ENCODE results near the gene CDH23. TPM values are rescaled to one million over a fixed set of nuclear protein-coding genes. Genes with fewer than 3 reads are reported as not detected.
A peak's percentile ranks its signal among the peaks of the same experiment; 100 is the strongest.

Gene CDH23
- total RNA-seq, 2 donors from 2014 or later: 3.9 to 4.4 TPM

DNA sequence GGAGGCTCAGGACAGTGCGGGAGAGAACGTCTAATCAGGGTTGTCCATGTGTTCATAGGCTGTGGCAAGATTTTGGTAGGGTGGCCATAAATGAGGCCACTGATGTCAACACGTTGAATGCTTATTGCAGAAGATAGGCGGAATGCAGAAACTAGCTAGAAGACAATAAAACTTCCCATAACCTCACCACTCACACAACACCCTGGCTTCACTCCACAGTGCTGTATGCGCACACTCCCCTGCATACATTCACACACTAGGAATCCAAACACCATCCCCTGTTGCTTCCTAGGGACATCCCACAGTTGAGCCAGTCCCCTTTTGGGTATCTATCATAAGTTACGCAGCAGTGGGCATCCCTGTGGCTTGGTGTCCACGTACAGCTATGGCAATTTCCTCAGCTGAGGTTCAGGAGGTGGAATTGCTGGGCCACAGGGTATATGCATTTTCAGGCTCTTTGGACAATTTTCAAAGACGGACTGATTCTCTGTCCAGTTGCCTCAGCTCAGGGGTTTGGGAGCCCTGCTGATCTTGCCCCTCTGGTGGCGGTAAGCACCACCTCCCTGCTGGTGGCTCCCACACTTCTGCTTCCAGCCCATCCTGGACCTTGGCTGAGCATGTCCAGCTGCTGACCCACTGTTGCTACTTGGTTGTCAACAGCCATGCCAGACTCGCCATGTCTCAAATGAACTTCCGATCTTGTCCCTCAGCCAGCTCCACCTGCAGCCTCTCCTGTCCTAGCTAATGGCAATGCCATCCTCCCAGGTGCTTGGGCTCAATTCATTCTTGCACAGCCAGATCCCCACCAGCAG is 36.4 kb downstream of the CDH23 start:
- TF ChIP-seq, protein P1, sequence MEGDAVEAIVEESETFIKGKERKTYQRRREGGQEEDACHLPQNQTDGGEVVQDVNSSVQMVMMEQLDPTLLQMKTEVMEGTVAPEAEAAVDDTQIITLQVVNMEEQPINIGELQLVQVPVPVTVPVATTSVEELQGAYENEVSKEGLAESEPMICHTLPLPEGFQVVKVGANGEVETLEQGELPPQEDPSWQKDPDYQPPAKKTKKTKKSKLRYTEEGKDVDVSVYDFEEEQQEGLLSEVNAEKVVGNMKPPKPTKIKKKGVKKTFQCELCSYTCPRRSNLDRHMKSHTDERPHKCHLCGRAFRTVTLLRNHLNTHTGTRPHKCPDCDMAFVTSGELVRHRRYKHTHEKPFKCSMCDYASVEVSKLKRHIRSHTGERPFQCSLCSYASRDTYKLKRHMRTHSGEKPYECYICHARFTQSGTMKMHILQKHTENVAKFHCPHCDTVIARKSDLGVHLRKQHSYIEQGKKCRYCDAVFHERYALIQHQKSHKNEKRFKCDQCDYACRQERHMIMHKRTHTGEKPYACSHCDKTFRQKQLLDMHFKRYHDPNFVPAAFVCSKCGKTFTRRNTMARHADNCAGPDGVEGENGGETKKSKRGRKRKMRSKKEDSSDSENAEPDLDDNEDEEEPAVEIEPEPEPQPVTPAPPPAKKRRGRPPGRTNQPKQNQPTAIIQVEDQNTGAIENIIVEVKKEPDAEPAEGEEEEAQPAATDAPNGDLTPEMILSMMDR (IDR thresholded peaks at IDR 0.05): no peak
- no peaks in the 10 kb centered on the region for H3K36me3 ChIP-seq
- DNase-seq (ENCODE audit: low spot score): no peak
- no peak overlapping the region for H3K27ac ChIP-seq
- H3K4me3 ChIP-seq: no peak overlapping the region
- peaks cover 0 to 18% of the 10 kb centered on the region in 2 donors for H3K4me1 ChIP-seq
- no peaks in the 10 kb centered on the region for H3K9me3 ChIP-seq
- no peaks in the 10 kb centered on the region for H3K27me3 ChIP-seq

DNA sequence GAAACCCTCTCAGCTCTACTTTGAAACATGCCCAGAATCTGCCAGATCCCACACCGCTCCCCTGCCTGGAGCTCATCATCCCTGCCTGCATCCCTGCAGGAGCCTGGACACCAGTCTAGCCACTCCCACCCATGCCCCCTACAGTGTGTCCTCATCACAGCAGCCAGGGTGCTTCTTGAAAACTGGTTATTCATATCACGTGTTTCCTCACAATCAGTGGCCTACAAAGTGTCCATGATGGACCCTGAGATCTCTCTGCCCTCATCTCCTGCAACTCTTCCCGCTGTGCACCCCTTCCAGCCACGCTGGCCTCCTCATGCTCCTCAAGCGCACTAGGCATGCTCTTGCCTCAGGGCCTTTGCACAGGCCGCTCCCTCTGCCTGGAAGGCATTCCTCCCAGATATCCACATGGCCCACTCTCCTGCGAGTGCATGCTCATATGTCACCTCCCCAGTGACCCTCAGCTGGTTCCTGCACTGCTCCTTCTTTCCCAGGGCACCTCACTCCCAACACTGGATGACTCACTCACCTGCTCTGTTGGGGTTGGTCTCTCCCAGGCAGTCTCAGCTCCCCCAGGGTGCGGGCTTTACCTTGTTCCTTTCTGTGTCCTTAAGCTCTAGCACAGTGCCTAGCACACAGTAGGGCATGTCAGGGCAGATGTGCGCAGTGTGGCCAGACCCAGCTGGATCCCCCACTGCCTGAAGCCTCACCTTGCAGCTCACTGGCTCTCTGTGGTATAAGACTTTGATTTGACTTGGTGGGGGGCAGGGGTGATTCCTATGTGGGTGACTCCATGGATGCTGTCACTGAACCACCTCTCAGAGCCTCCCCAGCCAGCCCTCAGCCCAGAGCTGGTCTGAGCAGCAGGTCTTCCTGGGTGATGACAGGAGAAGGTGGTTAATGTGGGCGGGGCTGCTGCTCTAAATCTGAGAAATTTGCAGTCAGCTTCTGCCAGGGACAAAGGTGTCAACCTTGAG is 37.3 kb downstream of the CDH23 start:
- DNase-seq (ENCODE audit: low spot score): no peak
- Histone ChIP-seq H3K36me3 (no peaks in the 10 kb centered on the region), H3K27me3 (no peaks in the 10 kb centered on the region), H3K4me3 (no peak overlapping the region), H3K27ac (no peak overlapping the region), H3K9me3 (no peaks in the 10 kb centered on the region), H3K4me1 (peaks cover 0 to 18% of the 10 kb centered on the region in 2 donors)
- TF ChIP-seq, protein P1 (IDR thresholded peaks at IDR 0.05): no peak

DNA sequence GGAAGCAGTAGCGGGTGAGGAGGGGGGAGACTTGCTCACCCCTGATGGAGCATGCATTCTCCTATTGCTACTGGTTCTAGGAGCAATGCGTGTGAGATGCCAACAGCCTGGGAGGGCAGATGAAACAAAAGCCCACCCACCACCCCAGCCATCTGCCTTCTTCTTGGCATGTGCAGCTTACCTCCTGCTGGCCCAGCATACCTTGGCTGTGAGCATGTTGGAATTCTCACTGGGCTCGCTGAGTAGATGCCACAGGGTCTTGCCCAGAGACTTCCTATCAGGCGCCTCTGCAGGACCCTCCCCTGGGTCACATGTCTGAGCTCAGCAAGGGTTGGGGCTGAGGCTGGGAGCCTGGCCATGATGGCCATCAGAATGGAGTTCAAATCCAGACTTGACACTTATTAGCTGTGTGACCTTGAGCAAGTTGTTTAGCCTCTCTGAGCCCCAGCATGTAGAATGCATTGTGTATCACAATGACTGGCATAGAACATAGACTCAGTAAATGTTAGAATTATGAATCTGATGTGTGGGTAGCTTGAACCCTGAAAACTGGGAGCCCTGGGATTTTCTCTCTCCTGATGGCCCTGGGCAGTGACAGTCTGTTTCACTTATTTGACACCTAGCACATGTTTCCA is 38.2 kb downstream of the CDH23 start:
- Histone ChIP-seq H3K4me3 (no peak overlapping the region), H3K27ac (no peak overlapping the region), H3K9me3 (no peaks in the 10 kb centered on the region), H3K27me3 (no peaks in the 10 kb centered on the region), H3K4me1 (peaks cover 0 to 18% of the 10 kb centered on the region in 2 donors), H3K36me3 (no peaks in the 10 kb centered on the region)
- TF ChIP-seq, protein P1 (IDR thresholded peaks at IDR 0.05): no peak
- DNase-seq (ENCODE audit: low spot score): no peak

DNA sequence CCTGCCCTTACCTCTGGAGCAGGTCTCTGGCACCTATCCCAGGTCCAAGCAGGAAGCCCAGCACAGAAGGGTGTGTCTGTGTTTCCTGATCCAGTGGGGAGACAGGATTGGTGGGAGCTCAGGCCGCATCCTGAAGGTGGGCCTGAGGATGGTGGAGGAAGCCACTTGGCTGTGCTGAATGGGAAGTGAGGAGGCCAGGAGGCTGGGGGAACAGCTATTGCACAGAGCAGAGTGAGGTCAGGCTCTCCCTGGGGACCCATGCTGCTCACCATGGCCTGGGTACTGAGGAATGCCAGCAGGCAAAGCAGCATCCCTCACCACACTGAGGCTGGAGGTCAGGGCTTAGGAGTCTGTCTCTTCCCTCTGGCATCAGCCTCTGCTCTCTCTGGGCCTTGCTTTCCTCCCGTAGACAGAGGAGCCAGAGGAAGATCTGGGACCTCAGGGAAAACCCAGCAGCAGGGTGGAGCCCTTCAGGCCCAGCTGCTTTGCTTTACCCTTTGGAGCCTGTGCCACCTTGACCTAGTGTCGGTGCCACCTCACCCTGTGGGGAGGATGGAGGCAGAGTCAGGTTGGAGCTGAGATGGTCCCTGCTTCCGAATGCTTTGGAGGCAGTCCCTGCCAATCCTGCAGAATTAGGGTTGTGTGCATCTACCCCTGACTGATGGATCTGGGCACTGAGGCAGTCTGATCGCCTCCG is 39.0 kb downstream of the CDH23 start:
- DNase-seq (ENCODE audit: low spot score): no peak
- TF ChIP-seq, protein P1 (IDR thresholded peaks at IDR 0.05): no peak
- peak overlapping the region in 1 of 2 donors; percentile 8 for H3K27ac ChIP-seq
- H3K4me1 ChIP-seq: peaks cover 0 to 18% of the 10 kb centered on the region in 2 donors
- no peaks in the 10 kb centered on the region for H3K9me3 ChIP-seq
- H3K4me3 ChIP-seq: no peak overlapping the region
- H3K36me3 ChIP-seq: no peaks in the 10 kb centered on the region
- H3K27me3 ChIP-seq: no peaks in the 10 kb centered on the region

Data from right atrium auricular region (tissue), 2 donors.